Loucy (cell line): ENCODE results near the gene CCDC126.

ENCODE experiments used
- EZH2phosphoT487 ChIP-seq: fragments of 200-600 bp; IDR thresholded peaks from 2 replicates; pipeline ENCODE4 v1.6.1; 2018; ENCODE audit warnings: antibody characterized with exemption, mild to moderate bottlenecking, moderate library complexity, borderline replicate concordance
- TF ChIP-seq, protein P1 (sequence below): fragments of 200-600 bp; sonication (generic); conservative IDR thresholded peaks from 2 replicates; pipeline ENCODE4 v1.5.1; 2014; ENCODE audit warnings: mild to moderate bottlenecking, antibody characterized with exemption, low read length

DNA sequence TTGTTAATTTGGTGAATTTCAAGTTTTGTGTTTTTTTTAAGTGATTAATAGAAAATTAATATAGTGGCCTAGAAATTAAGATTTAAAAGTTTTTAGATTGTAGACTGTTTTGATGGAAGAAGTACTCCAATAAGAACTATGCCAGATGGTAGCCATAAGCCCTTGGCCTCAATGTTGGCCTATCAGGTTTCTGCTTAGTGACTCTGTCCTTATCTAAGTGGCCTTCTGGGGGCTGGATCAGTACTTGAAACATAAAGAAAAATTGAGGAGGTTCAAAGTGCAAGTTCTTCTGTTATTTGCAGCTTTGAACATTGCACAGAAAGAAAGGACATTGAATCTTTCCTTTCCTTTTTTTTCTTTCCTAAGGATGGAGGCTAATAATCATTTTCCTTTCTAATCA lies 9.9 kb downstream of the CCDC126 start:
- TF ChIP-seq, protein P1, sequence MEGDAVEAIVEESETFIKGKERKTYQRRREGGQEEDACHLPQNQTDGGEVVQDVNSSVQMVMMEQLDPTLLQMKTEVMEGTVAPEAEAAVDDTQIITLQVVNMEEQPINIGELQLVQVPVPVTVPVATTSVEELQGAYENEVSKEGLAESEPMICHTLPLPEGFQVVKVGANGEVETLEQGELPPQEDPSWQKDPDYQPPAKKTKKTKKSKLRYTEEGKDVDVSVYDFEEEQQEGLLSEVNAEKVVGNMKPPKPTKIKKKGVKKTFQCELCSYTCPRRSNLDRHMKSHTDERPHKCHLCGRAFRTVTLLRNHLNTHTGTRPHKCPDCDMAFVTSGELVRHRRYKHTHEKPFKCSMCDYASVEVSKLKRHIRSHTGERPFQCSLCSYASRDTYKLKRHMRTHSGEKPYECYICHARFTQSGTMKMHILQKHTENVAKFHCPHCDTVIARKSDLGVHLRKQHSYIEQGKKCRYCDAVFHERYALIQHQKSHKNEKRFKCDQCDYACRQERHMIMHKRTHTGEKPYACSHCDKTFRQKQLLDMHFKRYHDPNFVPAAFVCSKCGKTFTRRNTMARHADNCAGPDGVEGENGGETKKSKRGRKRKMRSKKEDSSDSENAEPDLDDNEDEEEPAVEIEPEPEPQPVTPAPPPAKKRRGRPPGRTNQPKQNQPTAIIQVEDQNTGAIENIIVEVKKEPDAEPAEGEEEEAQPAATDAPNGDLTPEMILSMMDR = no peak
- no peak for TF ChIP-seq EZH2phosphoT487
